Smooth muscle cell (in vitro differentiated cells): ENCODE measurements around the gene CDC42EP4. TPM values are rescaled to one million over a fixed set of nuclear protein-coding genes. Genes with fewer than 3 reads are reported as not detected.

Source experiments
- DNase-seq: peaks from one replicate; lab custom pipeline; 2025; ENCODE audit not compliant: unreplicated experiment; lab: John Stamatoyannopoulos, UW
- H2AFZ ChIP-seq: fragments of 200-600 bp; sonication (generic); 2 replicates; pipeline ENCODE4 v1.6.0; 2016; ENCODE audit warnings: antibody characterized with exemption, low read depth, mild to moderate bottlenecking
- H3F3A ChIP-seq: fragments of 200-600 bp; sonication (generic); 2 replicates; pipeline ENCODE4 v1.6.0; 2017; ENCODE audit warnings: antibody characterized with exemption, low read depth
- H3K27ac ChIP-seq: fragments of 200-600 bp; sonication (generic); 2 replicates; pipeline ENCODE4 v1.5.1; 2016; ENCODE audit warnings: low read depth, mild to moderate bottlenecking
- H3K27me3 ChIP-seq: fragments of 200-600 bp; sonication (generic); 2 replicates; pipeline ENCODE4 v1.6.1; 2016; ENCODE audit warnings: low read depth, mild to moderate bottlenecking
- H3K36me3 ChIP-seq: fragments of 200-600 bp; sonication (generic); 2 replicates; pipeline ENCODE4 v1.5.1; 2016; ENCODE audit warnings: low read depth
- H3K4me1 ChIP-seq: fragments of 200-600 bp; sonication (generic); 2 replicates; pipeline ENCODE4 v1.5.1; 2016; ENCODE audit warnings: low read depth
- H3K4me2 ChIP-seq: fragments of 200-600 bp; sonication (generic); 2 replicates; pipeline ENCODE4 v1.6.0; 2016; ENCODE audit warnings: mild to moderate bottlenecking
- H3K4me3 ChIP-seq: fragments of 200-600 bp; sonication (generic); 2 replicates; pipeline ENCODE4 v1.5.1; 2016; ENCODE audit warnings: mild to moderate bottlenecking
- H3K79me2 ChIP-seq: fragments of 200-600 bp; sonication (generic); 2 replicates; pipeline ENCODE4 v1.6.0; 2016; ENCODE audit warnings: low read depth, mild to moderate bottlenecking
- H3K9ac ChIP-seq: fragments of 200-600 bp; sonication (generic); 2 replicates; pipeline ENCODE4 v1.6.0; 2016; ENCODE audit warnings: low read depth
- H3K9me3 ChIP-seq: fragments of 200-600 bp; sonication (generic); replicated peaks from 2 replicates; pipeline ENCODE4 v1.5.1; 2016; ENCODE audit warnings: low read depth
- H4K20me1 ChIP-seq: fragments of 200-600 bp; sonication (generic); 2 replicates; pipeline ENCODE4 v1.6.0; 2016; ENCODE audit warnings: low read depth
- WGBS: methylation state at CpG from one replicate; pipeline ENCODE4 v1.1.7; 2016; ENCODE audit warnings: low lambda C conversion rate; 5-methylcytosine and 5-hydroxymethylcytosine counted together
- polyA plus RNA-seq: library from polyadenylated mRNA; unstranded; fragments of >200 nt; fragmentation: Nextera tagmentation; extraction: Ambion mirVana; gene quantifications from 2 replicates; pipeline ENCODE4 v1.2.1, GENCODE V29; 2016
- total RNA-seq: library from RNA; depleted of rRNA; stranded (reverse); fragments of >200 nt; gene quantifications from 2 replicates; pipeline ENCODE4 v1.2.3, GENCODE V29; 2014
- TF ChIP-seq, protein P1 (sequence below): fragments of 200-600 bp; sonication (generic); IDR thresholded peaks from 2 replicates; pipeline ENCODE4 v1.5.1; 2017; ENCODE audit warnings: borderline replicate concordance, mild to moderate bottlenecking, antibody characterized with exemption; ENCODE audit not compliant: insufficient read depth, poor library complexity, severe bottlenecking

Gene CDC42EP4
- 13.4 and 15.1 TPM in 2 replicates for total RNA-seq
- 21.2 and 21.4 TPM in 2 replicates for polyA plus RNA-seq

GRCh38 chr17:73311781-73312641 is at the start of gene CDC42EP4:
Gene CDC42EP4, minus strand, starts transcription at chr17:73312001. Its CDS starts 25,501 bp downstream, at chr17:73286500.
- H3K4me3 ChIP-seq, result peak within 1 kb of the TSS; percentile 97
- H3K36me3 ChIP-seq, result no peaks in the 10 kb centered on the region
- peaks cover 25% of the 10 kb centered on the region for H3K4me1 ChIP-seq
- H3K79me2 ChIP-seq, result peaks cover 33% of the 10 kb centered on the region
- TF ChIP-seq, protein P1, sequence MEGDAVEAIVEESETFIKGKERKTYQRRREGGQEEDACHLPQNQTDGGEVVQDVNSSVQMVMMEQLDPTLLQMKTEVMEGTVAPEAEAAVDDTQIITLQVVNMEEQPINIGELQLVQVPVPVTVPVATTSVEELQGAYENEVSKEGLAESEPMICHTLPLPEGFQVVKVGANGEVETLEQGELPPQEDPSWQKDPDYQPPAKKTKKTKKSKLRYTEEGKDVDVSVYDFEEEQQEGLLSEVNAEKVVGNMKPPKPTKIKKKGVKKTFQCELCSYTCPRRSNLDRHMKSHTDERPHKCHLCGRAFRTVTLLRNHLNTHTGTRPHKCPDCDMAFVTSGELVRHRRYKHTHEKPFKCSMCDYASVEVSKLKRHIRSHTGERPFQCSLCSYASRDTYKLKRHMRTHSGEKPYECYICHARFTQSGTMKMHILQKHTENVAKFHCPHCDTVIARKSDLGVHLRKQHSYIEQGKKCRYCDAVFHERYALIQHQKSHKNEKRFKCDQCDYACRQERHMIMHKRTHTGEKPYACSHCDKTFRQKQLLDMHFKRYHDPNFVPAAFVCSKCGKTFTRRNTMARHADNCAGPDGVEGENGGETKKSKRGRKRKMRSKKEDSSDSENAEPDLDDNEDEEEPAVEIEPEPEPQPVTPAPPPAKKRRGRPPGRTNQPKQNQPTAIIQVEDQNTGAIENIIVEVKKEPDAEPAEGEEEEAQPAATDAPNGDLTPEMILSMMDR, result no peak
- WGBS, result 2% methylated on average over 49 of the region's 71 CpGs
- no peaks in the 10 kb centered on the region for H3K27me3 ChIP-seq
- no peaks in the 10 kb centered on the region for H3K9me3 ChIP-seq
- DNase-seq, result peak; percentile 89
- H3F3A ChIP-seq, result peaks cover 5% of the 10 kb centered on the region
- H3K4me2 ChIP-seq, result peak within 1 kb of the TSS; percentile 97
- peaks cover 24% of the 10 kb centered on the region for H4K20me1 ChIP-seq
- H3K9ac ChIP-seq, result peak within 1 kb of the TSS; percentile 93
- H2AFZ ChIP-seq, result peak within 1 kb of the TSS; percentile 89
- H3K27ac ChIP-seq, result peak within 1 kb of the TSS; percentile 82

DNA sequence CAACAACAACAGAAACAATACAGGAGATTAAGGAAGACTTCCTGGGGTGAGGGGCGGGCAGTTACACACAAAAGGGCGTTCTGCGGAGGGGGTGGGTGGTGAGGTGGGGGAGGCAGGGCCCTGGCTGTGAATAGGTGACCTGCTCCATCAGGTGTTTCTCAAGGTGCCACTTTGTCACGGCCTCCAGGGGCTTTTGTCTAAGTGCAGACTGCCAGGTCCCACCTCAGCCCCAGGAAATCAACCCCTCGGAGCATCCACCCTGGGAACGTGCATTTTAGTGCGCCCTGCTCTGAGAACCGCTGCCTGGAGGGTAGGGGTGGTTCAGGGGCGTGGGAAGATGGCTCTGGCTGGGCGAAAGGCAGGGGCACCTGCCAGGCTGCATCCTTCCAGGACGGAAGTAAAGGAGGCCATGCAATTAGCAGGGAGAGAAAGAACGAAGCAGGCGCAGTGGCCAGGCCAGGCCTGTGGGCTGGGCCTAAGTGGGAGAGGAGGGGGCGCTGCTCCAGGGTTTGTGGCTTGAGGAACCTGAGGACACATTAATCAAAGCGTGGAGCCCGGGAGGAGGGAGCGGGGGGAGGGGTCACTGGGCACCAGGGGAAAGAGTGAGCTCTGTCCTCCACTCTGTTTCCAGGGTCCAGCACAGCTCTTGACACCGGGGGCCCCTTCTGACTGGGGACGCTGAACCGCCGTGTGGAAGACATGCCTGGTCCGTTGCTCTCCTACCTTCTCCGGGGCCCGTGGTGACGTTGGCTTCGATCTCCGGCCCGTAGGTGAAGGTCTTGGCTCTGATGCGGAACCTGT is 49.4 kb upstream of the CDC42EP4 start:
- no peaks in the 10 kb centered on the region for H3K36me3 ChIP-seq
- TF ChIP-seq, protein P1, result no peak
- no peaks in the 10 kb centered on the region for H3K27me3 ChIP-seq
- DNase-seq, result no peak
- H4K20me1 ChIP-seq, result no peaks in the 10 kb centered on the region
- no peak overlapping the region for H3K4me3 ChIP-seq
- H2AFZ ChIP-seq, result no peak overlapping the region
- no peak overlapping the region for H3K27ac ChIP-seq
- H3K9me3 ChIP-seq, result no peaks in the 10 kb centered on the region
- H3K79me2 ChIP-seq, result no peaks in the 10 kb centered on the region
- peaks cover 23% of the 10 kb centered on the region for H3K4me1 ChIP-seq
- no peaks in the 10 kb centered on the region for H3F3A ChIP-seq
- H3K9ac ChIP-seq, result no peak overlapping the region
- 63% methylated on average over 29 of the region's 29 CpGs for WGBS
- no peak overlapping the region for H3K4me2 ChIP-seq

GRCh38 chr17:73359987-73360410 is 48.2 kb upstream of the CDC42EP4 start:
- H3K27me3 ChIP-seq, result no peaks in the 10 kb centered on the region
- H3K4me1 ChIP-seq, result peaks cover 15% of the 10 kb centered on the region
- DNase-seq, result no peak
- H3K79me2 ChIP-seq, result no peaks in the 10 kb centered on the region
- H3K9ac ChIP-seq, result no peak overlapping the region
- no peak overlapping the region for H3K4me3 ChIP-seq
- H3K27ac ChIP-seq, result no peak overlapping the region
- 45% methylated on average over 7 of the region's 7 CpGs for WGBS
- no peak overlapping the region for H3K4me2 ChIP-seq
- H2AFZ ChIP-seq, result no peak overlapping the region
- TF ChIP-seq, protein P1, result no peak
- H4K20me1 ChIP-seq, result no peaks in the 10 kb centered on the region
- H3K9me3 ChIP-seq, result no peaks in the 10 kb centered on the region
- H3K36me3 ChIP-seq, result no peaks in the 10 kb centered on the region
- no peaks in the 10 kb centered on the region for H3F3A ChIP-seq
